ENCODE data around the gene MRPL54.

MRPL54 gene

GRCh38 chr19:3770136-3770999, 7.9 kb downstream of the MRPL54 start:
- DNase-seq = no peak

GRCh38 chr19:3771000-3771905, 8.8 kb downstream of the MRPL54 start:
- DNase-seq = no peak

- DNase-seq = no peak
Measured at GRCh38 chr19:3771906-3772455, 9.5 kb downstream of the MRPL54 start, which contains the start of gene RAX2. Gene RAX2 (minus strand): TSS chr19:3772228. CDS start chr19:3771742, 486 bp downstream.

GRCh38 chr19:3773814-3774515, 11.5 kb downstream of the MRPL54 start:
- no peak for DNase-seq

GRCh38 chr19:3774621-3775373, 12.3 kb downstream of the MRPL54 start:
- DNase-seq = no peak

GRCh38 chr19:3775374-3775711, 12.9 kb downstream of the MRPL54 start:
- no peak for DNase-seq

GRCh38 chr19:3775831-3776230, 13.3 kb downstream of the MRPL54 start:
- no peak for DNase-seq

- no peak for DNase-seq
Measured at GRCh38 chr19:3776479-3777040, 14.1 kb downstream of the MRPL54 start.

- DNase-seq = no peak
Measured at GRCh38 chr19:3778104-3778867, 15.8 kb downstream of the MRPL54 start.

GRCh38 chr19:3778899-3779723, 16.6 kb downstream of the MRPL54 start:
- no peak for DNase-seq

- DNase-seq = no peak
Measured at GRCh38 chr19:3780786-3781304, 18.4 kb downstream of the MRPL54 start.

GRCh38 chr19:3781603-3782002, 19.1 kb downstream of the MRPL54 start:
- no peak for DNase-seq

GRCh38 chr19:3782330-3782729, 19.8 kb downstream of the MRPL54 start:
- no peak for DNase-seq

GRCh38 chr19:3782903-3783302, 20.4 kb downstream of the MRPL54 start:
- no peak for DNase-seq

GRCh38 chr19:3783660-3784584, 21.4 kb downstream of the MRPL54 start:
- no peak for DNase-seq

GRCh38 chr19:3784607-3785450, 22.3 kb downstream of the MRPL54 start:
- no peak for DNase-seq

- no peak for DNase-seq
Measured at GRCh38 chr19:3785451-3785937, 23.0 kb downstream of the MRPL54 start.
